ENCODE data around the gene SORCS3.

DNA sequence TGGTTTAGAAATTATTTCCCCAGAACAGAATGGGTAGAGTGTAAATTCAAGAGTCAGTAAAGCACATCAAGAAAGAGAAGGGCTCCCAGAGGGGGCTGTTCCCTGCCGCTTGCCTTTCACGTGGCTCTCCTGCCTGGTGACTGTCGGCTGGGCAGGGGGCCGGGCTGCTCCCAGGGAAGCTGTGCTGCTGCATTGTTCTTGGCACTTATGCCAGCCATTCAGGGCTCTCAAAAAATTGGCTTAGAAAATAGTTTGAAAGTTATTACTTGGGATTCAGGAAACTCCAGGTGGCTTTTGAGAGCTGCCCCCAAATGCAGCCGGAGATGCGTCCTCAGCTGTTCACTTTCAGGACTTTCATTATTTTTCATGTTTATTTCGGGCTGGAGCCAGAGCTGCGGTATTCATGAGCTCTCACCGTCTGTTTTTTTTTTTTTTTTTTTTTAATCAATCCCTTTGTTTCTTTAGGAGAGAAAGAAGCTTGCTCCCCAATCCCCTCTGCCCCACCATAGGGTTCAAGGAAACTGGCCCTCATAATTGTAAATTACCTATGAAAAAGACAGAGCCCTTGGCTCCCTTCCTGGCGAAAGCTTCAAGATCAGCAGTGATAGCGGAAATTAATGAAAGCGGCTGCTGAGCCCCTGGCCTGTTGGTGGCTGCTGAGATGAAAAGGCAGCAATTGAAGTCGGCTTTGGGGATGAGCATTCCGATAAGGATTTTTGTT lies 94.1 kb downstream of the SORCS3 start:
- TF ChIP-seq MYC (IDR thresholded peaks at IDR 0.05; ENCODE audit: low read depth, low read length) (no peak), POLR2A (IDR thresholded peaks at IDR 0.05; ENCODE audit: extremely low read depth, insufficient read length) (no peak), MAX (IDR thresholded peaks at IDR 0.05; ENCODE audit: low read depth, low read length) (no peak)
- TF ChIP-seq, protein P1, sequence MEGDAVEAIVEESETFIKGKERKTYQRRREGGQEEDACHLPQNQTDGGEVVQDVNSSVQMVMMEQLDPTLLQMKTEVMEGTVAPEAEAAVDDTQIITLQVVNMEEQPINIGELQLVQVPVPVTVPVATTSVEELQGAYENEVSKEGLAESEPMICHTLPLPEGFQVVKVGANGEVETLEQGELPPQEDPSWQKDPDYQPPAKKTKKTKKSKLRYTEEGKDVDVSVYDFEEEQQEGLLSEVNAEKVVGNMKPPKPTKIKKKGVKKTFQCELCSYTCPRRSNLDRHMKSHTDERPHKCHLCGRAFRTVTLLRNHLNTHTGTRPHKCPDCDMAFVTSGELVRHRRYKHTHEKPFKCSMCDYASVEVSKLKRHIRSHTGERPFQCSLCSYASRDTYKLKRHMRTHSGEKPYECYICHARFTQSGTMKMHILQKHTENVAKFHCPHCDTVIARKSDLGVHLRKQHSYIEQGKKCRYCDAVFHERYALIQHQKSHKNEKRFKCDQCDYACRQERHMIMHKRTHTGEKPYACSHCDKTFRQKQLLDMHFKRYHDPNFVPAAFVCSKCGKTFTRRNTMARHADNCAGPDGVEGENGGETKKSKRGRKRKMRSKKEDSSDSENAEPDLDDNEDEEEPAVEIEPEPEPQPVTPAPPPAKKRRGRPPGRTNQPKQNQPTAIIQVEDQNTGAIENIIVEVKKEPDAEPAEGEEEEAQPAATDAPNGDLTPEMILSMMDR (IDR thresholded peaks at IDR 0.05; ENCODE audit: low read depth, low read length), result no peak
